ENCODE results near the gene SPECC1L.

GRCh38 chr22:24390576-24390975, 119.9 kb downstream of the SPECC1L start:
- TF ChIP-seq CTCF (IDR thresholded peaks at IDR 0.05 in 2 of 3, conservative IDR thresholded peaks at IDR 0.05 in 1 of 3; ENCODE audit: control insufficient read depth in 2 of 3, extremely low read depth in 1 of 3, insufficient read depth in 1 of 3, low read depth in 3 of 3, low read length in 3 of 3): no peak
- no peak for TF ChIP-seq NFXL1 (IDR thresholded peaks at IDR 0.05; ENCODE audit: borderline replicate concordance)
- TF ChIP-seq EP300 (IDR thresholded peaks at IDR 0.05; ENCODE audit: borderline replicate concordance in 1 of 2, control insufficient read depth in 1 of 2, low read depth in 2 of 2, low read length in 2 of 2): no peak
- TF ChIP-seq RFX5 (IDR thresholded peaks at IDR 0.05; ENCODE audit: low read depth, low read length): no peak
- no peak for TF ChIP-seq PKNOX1 (IDR thresholded peaks at IDR 0.05)
- no peak for TF ChIP-seq GABPA (IDR thresholded peaks at IDR 0.05; ENCODE audit: low read depth)
- TF ChIP-seq MAX (IDR thresholded peaks at IDR 0.05; ENCODE audit: low read depth, low read length): no peak
- no peak for TF ChIP-seq EGR1 (IDR thresholded peaks at IDR 0.05; ENCODE audit: borderline replicate concordance in 1 of 2, low read depth in 2 of 2, low read length in 2 of 2)
- no peak for TF ChIP-seq HDAC2 (IDR thresholded peaks at IDR 0.05)
- no peak for TF ChIP-seq POLR2A (IDR thresholded peaks at IDR 0.05; ENCODE audit: low read depth, low read length)
- no peak for TF ChIP-seq TARDBP (IDR thresholded peaks at IDR 0.05; ENCODE audit: borderline replicate concordance)
